HepG2 (cell line): Measurements from ENCODE around the gene SHC3. TPM values are rescaled to one million over a fixed set of nuclear protein-coding genes. Genes with fewer than 3 reads are reported as not detected.

Experiments used
- ATAC-seq: fragments of 200-7000 bp; cut with Tn5 transposase; 3 replicates; pipeline ENCODE4 v1.9.1; 2020; ENCODE audit warnings: mild to moderate bottlenecking, moderate library complexity
- BruUV-seq: library from RNA; stranded (reverse); fragments of 400-500 nt; replicated peaks from 2 replicates; lab custom pipeline; 2021; lab: Mats Ljungman, UMichigan
- CTCF ChIA-PET: fragments of 300-600 bp; formaldehyde crosslinking; extraction: SDS; loops from one replicate; lab custom pipeline; 2021; ENCODE audit warnings: low total read pairs, inconsistent platforms, low intra/inter-chr PET ratio; lab: Yijun Ruan, JAX
- POLR2A ChIA-PET: fragments of 350-600 bp; sonication (Branson Sonifier 250); formaldehyde crosslinking; loops from one replicate; lab custom pipeline; 2020; ENCODE audit warnings: antibody characterized with exemption, inconsistent platforms; lab: Yijun Ruan, JAX
- DNase-seq: peaks from one replicate; pipeline ENCODE4 v3.0.0-alpha.2; 2015; ENCODE audit warnings: low spot score
- FAIRE-seq: peaks from 3 replicates; lab custom pipeline; 2011; peaks lifted over from hg19 to GRCh38; lab: Jason Lieb, UNC
- H2AFZ ChIP-seq: one replicate; pipeline ENCODE4 v1.6.1; 2011; ENCODE audit warnings: low read length, inconsistent platforms
- H3K27ac ChIP-seq: fragments of 300-600 bp; 3 replicates; pipeline ENCODE4 v1.8.0; 2011; ENCODE audit warnings: mixed run types, mild to moderate bottlenecking, mixed read lengths, low read length, inconsistent platforms; ENCODE audit not compliant: insufficient read depth; ENCODE audit errors: extremely low read length
- H3K27me3 ChIP-seq, 2 experiments: fragments of 200-600 bp in 1 of 2; 2 replicates in 1 of 2; 3 replicates in 1 of 2; pipeline versions ENCODE4 v1.6.0 to v1.8.0; 2011; ENCODE audit warnings: low read length in 2 of 2, mild to moderate bottlenecking in 2 of 2, moderate library complexity in 2 of 2, inconsistent platforms in 1 of 2; ENCODE audit not compliant: insufficient read depth in 2 of 2, control insufficient read depth in 1 of 2
- H3K36me3 ChIP-seq, 2 experiments: fragments of 200-600 bp in 1 of 2; replicated peaks in 1 of 2; 2 replicates in 1 of 2; 3 replicates in 1 of 2; pipeline versions ENCODE4 v1.5.1 to v1.8.0; 2011; ENCODE audit warnings: low read length in 2 of 2, inconsistent platforms in 1 of 2; ENCODE audit not compliant: insufficient read depth in 2 of 2, control insufficient read depth in 1 of 2
- H3K4me1 ChIP-seq: 2 replicates; pipeline ENCODE4 v1.5.1; 2012; ENCODE audit warnings: low read length, inconsistent platforms; ENCODE audit not compliant: insufficient read depth
- H3K4me2 ChIP-seq: 2 replicates; pipeline ENCODE4 v1.6.0; 2011; ENCODE audit warnings: low read depth, low read length, inconsistent platforms
- H3K4me3 ChIP-seq, 3 experiments: fragments of 200-600 bp in 1 of 3; sonication (generic), shearing (Covaris generic) in 1 of 3; replicated peaks in 1 of 3; 2 replicates each; pipeline ENCODE4 v1.5.1; 2011 to 2016; ENCODE audit warnings: low read length in 3 of 3, inconsistent platforms in 2 of 3, low read depth in 2 of 3, mild to moderate bottlenecking in 2 of 3, control low read depth in 1 of 3, mixed read lengths in 1 of 3; ENCODE audit not compliant: insufficient read depth in 1 of 3
- H3K79me2 ChIP-seq: one replicate; pipeline ENCODE4 v1.6.1; 2011; ENCODE audit warnings: low read length, inconsistent platforms; ENCODE audit not compliant: insufficient read depth
- H3K9ac ChIP-seq: 2 replicates; pipeline ENCODE4 v1.6.0; 2011; ENCODE audit warnings: mild to moderate bottlenecking, low read depth, low read length, inconsistent platforms; ENCODE audit not compliant: insufficient read depth
- H3K9me3 ChIP-seq: 2 replicates; pipeline ENCODE4 v1.5.1; 2012; ENCODE audit warnings: mild to moderate bottlenecking, low read length
- H4K20me1 ChIP-seq: 2 replicates; pipeline ENCODE4 v1.6.0; 2011; ENCODE audit warnings: inconsistent platforms, mild to moderate bottlenecking, low read length, moderate library complexity; ENCODE audit not compliant: insufficient read depth
- ARNTL ChIP-seq: sonication (generic); formaldehyde crosslinking; IDR thresholded peaks from 2 replicates; pipeline ENCODE4 v1.4.0; 2020; ENCODE audit warnings: mild to moderate bottlenecking, missing genetic modification reagents
- FOXM1 ChIP-seq: sonication (generic); formaldehyde crosslinking; IDR thresholded peaks from 2 replicates; pipeline ENCODE4 v1.5.0; 2020; ENCODE audit warnings: missing genetic modification reagents
- KLF13 ChIP-seq: sonication (generic); formaldehyde crosslinking; IDR thresholded peaks from 2 replicates; pipeline ENCODE4 v1.4.0; 2020; ENCODE audit warnings: mild to moderate bottlenecking, missing genetic modification reagents
- MBD4 ChIP-seq: IDR thresholded peaks from 2 replicates; pipeline ENCODE4 v1.6.1; 2012; ENCODE audit warnings: low read length, inconsistent platforms, borderline replicate concordance
- MTA3 ChIP-seq: sonication (generic); formaldehyde crosslinking; IDR thresholded peaks from 2 replicates; pipeline ENCODE4 v1.4.0; 2020; ENCODE audit warnings: missing genetic modification reagents
- SETDB1 ChIP-seq: sonication (generic); formaldehyde crosslinking; IDR thresholded peaks from 2 replicates; pipeline ENCODE4 v1.5.1; 2020; ENCODE audit warnings: missing genetic modification reagents, mild to moderate bottlenecking, borderline replicate concordance
- TOPORS ChIP-seq: sonication (generic); formaldehyde crosslinking; IDR thresholded peaks from 2 replicates; pipeline ENCODE4 v1.8.0; 2023; ENCODE audit warnings: mild to moderate bottlenecking, missing genetic modification reagents
- TRIM24 ChIP-seq: sonication (generic); formaldehyde crosslinking; IDR thresholded peaks from 2 replicates; pipeline ENCODE4 v1.8.0; 2022; ENCODE audit warnings: mild to moderate bottlenecking, missing genetic modification reagents
- ZBTB3 ChIP-seq: sonication (generic); formaldehyde crosslinking; IDR thresholded peaks from 2 replicates; pipeline ENCODE4 v1.4.0; 2020; ENCODE audit warnings: low read depth, mild to moderate bottlenecking, moderate library complexity, missing genetic modification reagents, borderline replicate concordance
- ZBTB7B ChIP-seq: sonication (generic); formaldehyde crosslinking; IDR thresholded peaks from 2 replicates; pipeline ENCODE4 v1.4.0; 2020; ENCODE audit warnings: missing genetic modification reagents
- ZNF317 ChIP-seq: sonication (generic); formaldehyde crosslinking; IDR thresholded peaks from 2 replicates; pipeline ENCODE4 v1.5.0; 2020; ENCODE audit warnings: mild to moderate bottlenecking, missing genetic modification reagents
- ZNF367 ChIP-seq: sonication (generic); formaldehyde crosslinking; IDR thresholded peaks from 2 replicates; pipeline ENCODE4 v1.4.0; 2020; ENCODE audit warnings: missing genetic modification reagents, borderline replicate concordance
- ZNF678 ChIP-seq: sonication (generic); formaldehyde crosslinking; IDR thresholded peaks from 2 replicates; pipeline ENCODE4 v1.4.0; 2020; ENCODE audit warnings: mild to moderate bottlenecking, missing genetic modification reagents
- ZNF772 ChIP-seq: sonication (generic); formaldehyde crosslinking; IDR thresholded peaks from 2 replicates; pipeline ENCODE4 v1.5.0; 2020; ENCODE audit warnings: mild to moderate bottlenecking, missing genetic modification reagents
- WGBS: methylation state at CpG from one replicate; pipeline ENCODE4 v1.1.6; 2017; ENCODE audit warnings: low lambda C conversion rate; 5-methylcytosine and 5-hydroxymethylcytosine counted together
- in situ Hi-C: cut with HindIII; loops from 2 replicates; pipeline ENCODE4 v1.10.0; 2017; ENCODE audit warnings: low pct_unique_long_range_greater_than_20kb; ENCODE audit not compliant: extremely low pct_ligation_motif_present
- intact Hi-C: fragments of 100-400 bp; cut with micrococcal nuclease; formaldehyde crosslinking; loops from one replicate; pipeline ENCODE4 v1.10.0; 2022; ENCODE audit not compliant: unreplicated experiment
- polyA plus RNA-seq, 8 experiments: library from polyadenylated mRNA; depleted of rRNA in 3 of 8; stranded (reverse) in 7 of 8; unstranded in 1 of 8; fragments of >200 nt; fragmentation: Illumina TruSeq in 4 of 8; extraction: Trizol in 4 of 8; gene quantifications; 2 replicates each; pipeline versions ENCODE4 v1.2.1 to v1.2.3, GENCODE V29; 2011 to 2016; ENCODE audit warnings: low read depth in 4 of 8, missing spikeins in 1 of 8, mixed read lengths in 1 of 8; ENCODE audit not compliant: insufficient read depth in 1 of 8
- total RNA-seq, 5 experiments: library from RNA; depleted of rRNA; stranded (reverse); fragments of >200 nt; fragmentation: Illumina TruSeq; extraction: Trizol; gene quantifications; 2 replicates each; pipeline ENCODE4 v1.2.3, GENCODE V29; 2016; ENCODE audit warnings: low read depth in 1 of 5
- TF ChIP-seq, protein P1 (sequence below): sonication (generic); formaldehyde crosslinking; IDR thresholded peaks from 2 replicates; pipeline ENCODE4 v1.4.0; 2020; ENCODE audit warnings: mild to moderate bottlenecking, missing genetic modification reagents
- TF ChIP-seq, protein P2 (sequence below): sonication (generic); formaldehyde crosslinking; IDR thresholded peaks from 2 replicates; pipeline ENCODE4 v1.4.0; 2020; ENCODE audit warnings: mild to moderate bottlenecking, missing genetic modification reagents
- TF ChIP-seq, protein P3 (sequence below): IDR thresholded peaks from 2 replicates; pipeline ENCODE4 v1.6.1; 2016; ENCODE audit warnings: low read depth, borderline replicate concordance
- TF ChIP-seq, protein P4 (sequence below): sonication (generic); formaldehyde crosslinking; IDR thresholded peaks from 2 replicates; pipeline ENCODE4 v1.8.1; 2023; ENCODE audit warnings: mild to moderate bottlenecking, missing genetic modification reagents

Gene SHC3
- total and polyA plus RNA-seq, 2 of the 13 experiments (the other 11 are each of a cell fraction or from before 2014, with no cell fraction given) = 0.09 to 0.89 TPM

DNA sequence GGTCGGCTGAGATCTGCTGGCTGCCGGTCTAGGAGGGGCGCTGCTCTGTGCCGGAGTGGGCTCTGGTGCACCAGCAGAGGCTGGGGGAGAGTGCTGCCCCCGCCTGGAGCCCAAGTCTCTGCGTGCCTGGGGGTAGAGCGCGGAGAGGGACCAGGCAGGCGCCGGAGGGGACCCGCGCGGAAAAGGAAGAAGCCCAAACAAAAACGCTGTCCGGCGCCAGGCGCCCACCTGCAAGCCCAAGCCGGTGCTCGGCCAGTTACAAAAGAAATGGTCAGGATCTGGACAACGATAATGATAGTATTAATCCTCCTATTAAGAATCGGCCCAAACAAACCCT, 187.9 kb downstream of the SHC3 start:
- no peaks in the 10 kb centered on the region for H3K36me3 ChIP-seq
- intact Hi-C loops (no loop called here), in situ Hi-C loops (no loop called here)
- no peak overlapping the region for H2AFZ ChIP-seq
- CTCF ChIA-PET = no interaction called here
- no peaks in the 10 kb centered on the region for H3K9me3 ChIP-seq
- H3K4me3 ChIP-seq = no peak overlapping the region
- FAIRE-seq = no peak
- POLR2A ChIA-PET = no interaction called here
- TF ChIP-seq MTA3 (no peak), ZBTB7B (CRISPR knock-in tag) (no peak), ZNF317 (CRISPR knock-in tag) (no peak), TOPORS (CRISPR knock-in tag) (no peak), ZNF772 (CRISPR knock-in tag) (no peak), TRIM24 (CRISPR knock-in tag) (no peak), SETDB1 (CRISPR knock-in tag) (no peak), FOXM1 (CRISPR knock-in tag) (no peak), MBD4 (no peak), ARNTL (CRISPR knock-in tag) (no peak), ZBTB3 (CRISPR knock-in tag) (no peak), KLF13 (no peak), ZNF678 (CRISPR knock-in tag) (no peak), ZNF367 (CRISPR knock-in tag) (no peak)
- TF ChIP-seq, protein P1, sequence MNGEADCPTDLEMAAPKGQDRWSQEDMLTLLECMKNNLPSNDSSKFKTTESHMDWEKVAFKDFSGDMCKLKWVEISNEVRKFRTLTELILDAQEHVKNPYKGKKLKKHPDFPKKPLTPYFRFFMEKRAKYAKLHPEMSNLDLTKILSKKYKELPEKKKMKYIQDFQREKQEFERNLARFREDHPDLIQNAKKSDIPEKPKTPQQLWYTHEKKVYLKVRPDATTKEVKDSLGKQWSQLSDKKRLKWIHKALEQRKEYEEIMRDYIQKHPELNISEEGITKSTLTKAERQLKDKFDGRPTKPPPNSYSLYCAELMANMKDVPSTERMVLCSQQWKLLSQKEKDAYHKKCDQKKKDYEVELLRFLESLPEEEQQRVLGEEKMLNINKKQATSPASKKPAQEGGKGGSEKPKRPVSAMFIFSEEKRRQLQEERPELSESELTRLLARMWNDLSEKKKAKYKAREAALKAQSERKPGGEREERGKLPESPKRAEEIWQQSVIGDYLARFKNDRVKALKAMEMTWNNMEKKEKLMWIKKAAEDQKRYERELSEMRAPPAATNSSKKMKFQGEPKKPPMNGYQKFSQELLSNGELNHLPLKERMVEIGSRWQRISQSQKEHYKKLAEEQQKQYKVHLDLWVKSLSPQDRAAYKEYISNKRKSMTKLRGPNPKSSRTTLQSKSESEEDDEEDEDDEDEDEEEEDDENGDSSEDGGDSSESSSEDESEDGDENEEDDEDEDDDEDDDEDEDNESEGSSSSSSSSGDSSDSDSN (CRISPR knock-in tag) = no peak
- TF ChIP-seq, protein P2, sequence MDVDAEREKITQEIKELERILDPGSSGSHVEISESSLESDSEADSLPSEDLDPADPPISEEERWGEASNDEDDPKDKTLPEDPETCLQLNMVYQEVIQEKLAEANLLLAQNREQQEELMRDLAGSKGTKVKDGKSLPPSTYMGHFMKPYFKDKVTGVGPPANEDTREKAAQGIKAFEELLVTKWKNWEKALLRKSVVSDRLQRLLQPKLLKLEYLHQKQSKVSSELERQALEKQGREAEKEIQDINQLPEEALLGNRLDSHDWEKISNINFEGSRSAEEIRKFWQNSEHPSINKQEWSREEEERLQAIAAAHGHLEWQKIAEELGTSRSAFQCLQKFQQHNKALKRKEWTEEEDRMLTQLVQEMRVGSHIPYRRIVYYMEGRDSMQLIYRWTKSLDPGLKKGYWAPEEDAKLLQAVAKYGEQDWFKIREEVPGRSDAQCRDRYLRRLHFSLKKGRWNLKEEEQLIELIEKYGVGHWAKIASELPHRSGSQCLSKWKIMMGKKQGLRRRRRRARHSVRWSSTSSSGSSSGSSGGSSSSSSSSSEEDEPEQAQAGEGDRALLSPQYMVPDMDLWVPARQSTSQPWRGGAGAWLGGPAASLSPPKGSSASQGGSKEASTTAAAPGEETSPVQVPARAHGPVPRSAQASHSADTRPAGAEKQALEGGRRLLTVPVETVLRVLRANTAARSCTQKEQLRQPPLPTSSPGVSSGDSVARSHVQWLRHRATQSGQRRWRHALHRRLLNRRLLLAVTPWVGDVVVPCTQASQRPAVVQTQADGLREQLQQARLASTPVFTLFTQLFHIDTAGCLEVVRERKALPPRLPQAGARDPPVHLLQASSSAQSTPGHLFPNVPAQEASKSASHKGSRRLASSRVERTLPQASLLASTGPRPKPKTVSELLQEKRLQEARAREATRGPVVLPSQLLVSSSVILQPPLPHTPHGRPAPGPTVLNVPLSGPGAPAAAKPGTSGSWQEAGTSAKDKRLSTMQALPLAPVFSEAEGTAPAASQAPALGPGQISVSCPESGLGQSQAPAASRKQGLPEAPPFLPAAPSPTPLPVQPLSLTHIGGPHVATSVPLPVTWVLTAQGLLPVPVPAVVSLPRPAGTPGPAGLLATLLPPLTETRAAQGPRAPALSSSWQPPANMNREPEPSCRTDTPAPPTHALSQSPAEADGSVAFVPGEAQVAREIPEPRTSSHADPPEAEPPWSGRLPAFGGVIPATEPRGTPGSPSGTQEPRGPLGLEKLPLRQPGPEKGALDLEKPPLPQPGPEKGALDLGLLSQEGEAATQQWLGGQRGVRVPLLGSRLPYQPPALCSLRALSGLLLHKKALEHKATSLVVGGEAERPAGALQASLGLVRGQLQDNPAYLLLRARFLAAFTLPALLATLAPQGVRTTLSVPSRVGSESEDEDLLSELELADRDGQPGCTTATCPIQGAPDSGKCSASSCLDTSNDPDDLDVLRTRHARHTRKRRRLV = no peak
- TF ChIP-seq, protein P3, sequence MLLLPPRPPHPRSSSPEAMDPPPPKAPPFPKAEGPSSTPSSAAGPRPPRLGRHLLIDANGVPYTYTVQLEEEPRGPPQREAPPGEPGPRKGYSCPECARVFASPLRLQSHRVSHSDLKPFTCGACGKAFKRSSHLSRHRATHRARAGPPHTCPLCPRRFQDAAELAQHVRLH (CRISPR knock-in tag) = no peak
- TF ChIP-seq, protein P4, sequence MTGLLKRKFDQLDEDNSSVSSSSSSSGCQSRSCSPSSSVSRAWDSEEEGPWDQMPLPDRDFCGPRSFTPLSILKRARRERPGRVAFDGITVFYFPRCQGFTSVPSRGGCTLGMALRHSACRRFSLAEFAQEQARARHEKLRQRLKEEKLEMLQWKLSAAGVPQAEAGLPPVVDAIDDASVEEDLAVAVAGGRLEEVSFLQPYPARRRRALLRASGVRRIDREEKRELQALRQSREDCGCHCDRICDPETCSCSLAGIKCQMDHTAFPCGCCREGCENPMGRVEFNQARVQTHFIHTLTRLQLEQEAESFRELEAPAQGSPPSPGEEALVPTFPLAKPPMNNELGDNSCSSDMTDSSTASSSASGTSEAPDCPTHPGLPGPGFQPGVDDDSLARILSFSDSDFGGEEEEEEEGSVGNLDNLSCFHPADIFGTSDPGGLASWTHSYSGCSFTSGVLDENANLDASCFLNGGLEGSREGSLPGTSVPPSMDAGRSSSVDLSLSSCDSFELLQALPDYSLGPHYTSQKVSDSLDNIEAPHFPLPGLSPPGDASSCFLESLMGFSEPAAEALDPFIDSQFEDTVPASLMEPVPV = no peak
- TF ChIP-seq, all 625 proteins: peak for 0
- WGBS = 53% methylated on average over 20 of the region's 21 CpGs
- no peak for ATAC-seq
- Histone ChIP-seq H3K27ac (no peak overlapping the region), H3K79me2 (no peaks in the 10 kb centered on the region), H4K20me1 (no peaks in the 10 kb centered on the region), H3K4me2 (no peak overlapping the region), H3K9ac (no peak overlapping the region), H3K27me3 (peaks cover 0 to 24% of the 10 kb centered on the region in 2 experiments; a peak in 3 of 5 replicates), H3K4me1 (peaks cover 11% of the 10 kb centered on the region; the same call in 1 of the 2 replicates)
- no TSS peak for BruUV-seq
- no peak for DNase-seq
